Measurements from ENCODE around the gene KCNH5.

DNA sequence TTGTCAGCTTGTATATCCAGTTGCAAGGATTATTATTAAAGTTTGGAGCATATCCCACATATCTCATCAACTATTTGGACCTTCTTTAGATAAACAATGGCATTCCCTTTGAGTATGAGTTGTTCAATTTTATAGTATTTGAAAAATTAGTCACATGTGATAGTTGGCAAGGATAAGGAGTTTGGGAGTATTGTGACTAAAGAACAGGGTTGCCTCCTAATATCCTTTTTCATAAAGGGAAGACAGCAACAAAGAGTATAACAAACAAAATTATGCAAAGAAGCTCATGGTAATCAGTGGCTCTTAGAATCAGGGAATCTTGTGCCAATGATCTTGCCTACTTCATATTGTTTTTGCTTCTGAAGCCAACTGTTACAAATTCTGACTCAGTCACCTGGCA is 31.2 kb upstream of the KCNH5 start:
- no peak for TF ChIP-seq POLR2AphosphoS5 (IDR thresholded peaks at IDR 0.05)
- TF ChIP-seq, protein P1, sequence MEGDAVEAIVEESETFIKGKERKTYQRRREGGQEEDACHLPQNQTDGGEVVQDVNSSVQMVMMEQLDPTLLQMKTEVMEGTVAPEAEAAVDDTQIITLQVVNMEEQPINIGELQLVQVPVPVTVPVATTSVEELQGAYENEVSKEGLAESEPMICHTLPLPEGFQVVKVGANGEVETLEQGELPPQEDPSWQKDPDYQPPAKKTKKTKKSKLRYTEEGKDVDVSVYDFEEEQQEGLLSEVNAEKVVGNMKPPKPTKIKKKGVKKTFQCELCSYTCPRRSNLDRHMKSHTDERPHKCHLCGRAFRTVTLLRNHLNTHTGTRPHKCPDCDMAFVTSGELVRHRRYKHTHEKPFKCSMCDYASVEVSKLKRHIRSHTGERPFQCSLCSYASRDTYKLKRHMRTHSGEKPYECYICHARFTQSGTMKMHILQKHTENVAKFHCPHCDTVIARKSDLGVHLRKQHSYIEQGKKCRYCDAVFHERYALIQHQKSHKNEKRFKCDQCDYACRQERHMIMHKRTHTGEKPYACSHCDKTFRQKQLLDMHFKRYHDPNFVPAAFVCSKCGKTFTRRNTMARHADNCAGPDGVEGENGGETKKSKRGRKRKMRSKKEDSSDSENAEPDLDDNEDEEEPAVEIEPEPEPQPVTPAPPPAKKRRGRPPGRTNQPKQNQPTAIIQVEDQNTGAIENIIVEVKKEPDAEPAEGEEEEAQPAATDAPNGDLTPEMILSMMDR (IDR thresholded peaks at IDR 0.05) = no peak
- TF ChIP-seq EP300 (IDR thresholded peaks at IDR 0.05; ENCODE audit: low read depth) = no peak
- no peak for TF ChIP-seq POLR2A (IDR thresholded peaks at IDR 0.05)
